ENCODE data around the gene ADAMTS7.
"Not testable (repeated sequence)": the region's sequence is repeated elsewhere in the genome, so short reads cannot be mapped to it uniquely, and the experiment has no call there.

The ADAMTS7 gene

DNA sequence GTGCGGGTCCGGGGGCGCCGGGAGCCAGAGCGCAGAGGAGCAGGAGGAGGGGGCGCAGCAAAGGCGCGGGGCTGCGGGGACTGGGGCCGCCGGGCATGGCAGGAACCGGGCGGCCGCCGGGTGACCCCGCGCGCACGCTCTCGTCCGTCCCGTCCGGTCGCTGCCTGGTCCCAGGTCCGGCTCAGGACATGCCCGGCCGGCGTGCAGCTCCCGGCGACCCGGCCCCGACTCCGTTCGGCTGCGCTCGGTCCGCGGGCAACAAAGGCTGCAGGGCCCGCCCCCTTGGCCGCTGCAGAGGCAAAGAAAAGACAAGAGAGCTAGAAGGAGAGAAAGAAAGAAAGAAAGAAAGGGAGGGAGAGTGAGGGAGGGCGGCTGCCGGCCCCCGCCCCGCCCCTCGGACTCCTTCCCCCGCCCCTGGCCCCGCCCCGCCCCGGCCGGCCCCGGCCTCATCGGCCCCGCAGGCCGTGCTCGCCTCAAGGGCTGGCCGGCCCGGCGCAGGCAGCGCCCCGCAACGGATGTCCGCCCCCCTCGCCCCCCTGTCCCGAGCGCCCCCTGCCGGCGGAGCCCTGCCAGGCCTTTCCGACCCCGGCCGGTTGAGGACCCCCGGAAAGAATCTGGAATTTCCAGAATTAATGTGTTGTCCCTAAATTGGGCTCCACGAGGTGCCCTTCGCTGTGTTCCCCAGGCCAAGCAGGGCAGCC, at the start of gene ADAMTS7:
Gene ADAMTS7 (minus strand): TSS at position 341 of the 701 bp plus-strand sequence. CDS start 244 bp downstream, at position 97.
- DNase-seq = no peak

- peak; percentile 8 for DNase-seq
Measured at GRCh38 chr15:78859971-78860719, 48.9 kb upstream of the ADAMTS7 start.

GRCh38 chr15:78855746-78856145, 44.5 kb upstream of the ADAMTS7 start:
- DNase-seq = no peak

DNA sequence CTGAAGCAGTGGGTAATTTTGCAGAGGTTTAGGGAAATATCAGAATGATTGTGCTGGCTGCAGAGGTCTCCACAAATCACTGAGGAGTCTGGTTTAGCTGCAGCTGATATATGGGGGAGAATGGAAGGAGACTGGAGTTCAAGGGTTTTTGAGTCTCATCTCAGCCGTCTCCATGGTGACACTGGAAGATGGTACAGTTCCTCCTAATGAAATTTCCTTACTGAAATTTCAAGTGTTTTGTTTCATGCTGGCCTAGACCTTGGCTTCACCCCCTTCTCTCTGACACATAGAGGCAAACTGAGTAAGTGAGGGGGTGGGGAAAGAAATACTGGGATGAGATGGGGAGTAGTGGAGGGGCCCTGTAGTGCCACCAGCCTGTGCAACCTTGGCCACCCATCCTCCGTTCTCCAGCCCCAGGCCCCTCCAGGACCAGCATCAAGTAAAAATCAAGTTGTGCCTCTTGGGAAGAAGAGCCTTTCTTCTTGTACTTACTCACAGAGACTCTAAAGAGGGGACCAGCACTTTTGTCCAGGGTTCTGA, 43.6 kb upstream of the ADAMTS7 start:
- DNase-seq = no peak

GRCh38 chr15:78853500-78853899, 42.2 kb upstream of the ADAMTS7 start:
- DNase-seq = no peak

DNA sequence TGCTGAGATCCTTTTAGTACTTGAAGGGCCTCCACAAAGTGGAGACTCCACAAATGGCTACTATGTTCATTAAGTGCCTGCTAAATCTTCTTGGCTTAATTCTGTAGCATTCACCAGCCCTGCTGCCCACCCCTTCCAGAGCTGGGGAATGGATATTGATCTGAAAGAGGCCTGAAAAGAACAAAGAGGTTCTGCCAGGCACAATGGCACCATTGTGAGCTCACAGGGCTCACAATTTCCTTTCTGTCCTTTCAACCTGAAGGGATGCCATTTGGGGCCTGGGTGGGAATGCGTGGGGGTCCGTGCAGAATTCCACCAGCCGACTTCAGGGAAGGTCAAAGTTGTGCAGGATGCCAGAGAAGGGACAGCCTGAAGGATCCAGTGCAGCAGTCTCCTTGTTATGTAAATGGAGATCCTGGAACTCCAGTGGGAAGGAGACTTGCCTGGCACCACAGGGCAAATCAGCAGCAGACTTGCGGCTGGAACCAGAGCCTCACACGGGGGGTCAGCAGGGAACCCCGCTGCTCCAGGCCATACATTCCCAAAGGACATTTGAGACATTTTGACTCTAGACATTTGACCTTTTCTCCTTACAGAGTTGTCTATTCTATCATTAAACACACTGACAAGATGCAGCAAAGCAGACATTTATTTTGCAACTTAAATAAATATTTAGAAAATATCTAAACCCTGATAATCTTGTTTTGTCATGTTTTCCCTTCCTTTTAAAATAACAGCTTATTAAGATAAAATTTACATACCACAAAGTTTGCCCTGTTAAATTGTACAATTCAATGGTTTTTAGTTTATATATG, 39.9 kb upstream of the ADAMTS7 start:
- no peak for DNase-seq

DNA sequence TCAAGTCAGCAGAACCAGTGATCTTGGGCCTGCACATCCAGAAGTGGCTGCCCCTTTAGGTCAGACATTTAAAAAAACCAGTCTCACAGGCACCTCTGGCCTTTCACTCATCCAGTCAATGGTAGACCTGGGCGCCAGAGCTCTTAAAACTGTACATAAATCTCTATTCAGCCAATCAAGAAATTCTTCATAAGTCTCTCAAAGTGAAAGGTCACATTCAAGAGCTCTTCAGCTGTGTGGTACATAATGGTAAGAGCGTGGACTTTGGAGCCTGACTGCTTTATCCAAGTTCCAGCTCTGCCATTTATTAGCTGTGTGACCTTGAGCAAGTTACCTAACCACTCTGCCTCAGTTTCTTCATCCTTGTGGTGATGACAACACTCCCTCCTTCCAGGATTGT, 39.1 kb upstream of the ADAMTS7 start:
- no peak for DNase-seq

DNA sequence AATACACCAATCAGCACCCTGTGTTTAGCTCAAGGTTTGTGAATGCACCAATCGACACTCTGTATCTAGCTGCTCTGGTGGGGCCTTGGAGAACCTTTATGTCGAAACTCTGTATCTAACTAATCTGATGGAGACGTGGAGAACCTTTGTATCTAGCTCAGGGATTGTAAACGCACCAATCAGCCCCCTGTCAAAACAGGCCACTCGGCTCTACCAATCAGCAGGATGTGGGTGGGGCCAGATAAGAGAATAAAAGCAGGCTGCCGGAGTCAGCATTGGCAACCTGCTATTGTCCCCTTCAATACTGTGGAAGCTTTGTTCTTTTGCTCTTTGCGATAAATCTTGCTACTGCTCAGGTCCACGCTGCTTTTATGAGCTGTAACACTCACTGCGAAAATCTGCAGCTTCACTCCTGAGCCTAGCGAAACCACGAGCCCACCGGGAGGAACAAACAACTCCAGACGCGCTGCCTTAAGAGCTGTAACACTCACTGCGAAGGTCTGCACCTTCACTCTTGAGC, 36.2 kb upstream of the ADAMTS7 start:
- not testable (repeated sequence) for DNase-seq

GRCh38 chr15:78846906-78847305, 35.6 kb upstream of the ADAMTS7 start:
- DNase-seq = not testable (repeated sequence)

DNA sequence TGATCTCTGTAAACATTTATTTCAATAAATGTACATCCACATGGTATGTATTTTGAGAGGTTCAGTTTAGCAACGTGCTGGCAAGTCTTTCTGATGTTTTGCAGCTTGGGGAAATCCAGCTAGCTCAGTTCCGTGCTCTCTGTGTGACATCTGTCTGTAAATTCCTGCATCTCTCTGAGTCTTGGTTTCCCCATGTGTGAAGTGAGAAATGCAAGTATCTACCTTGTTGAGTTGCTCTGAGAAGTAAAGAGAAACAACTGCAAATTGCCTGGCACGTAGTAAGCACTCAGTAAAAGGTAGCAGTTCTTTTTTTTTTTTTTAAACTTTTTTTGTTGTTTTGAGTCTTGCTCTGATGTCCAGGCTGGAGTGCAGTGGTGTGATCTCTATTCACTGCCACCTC, 31.3 kb upstream of the ADAMTS7 start:
- no peak for DNase-seq

DNA sequence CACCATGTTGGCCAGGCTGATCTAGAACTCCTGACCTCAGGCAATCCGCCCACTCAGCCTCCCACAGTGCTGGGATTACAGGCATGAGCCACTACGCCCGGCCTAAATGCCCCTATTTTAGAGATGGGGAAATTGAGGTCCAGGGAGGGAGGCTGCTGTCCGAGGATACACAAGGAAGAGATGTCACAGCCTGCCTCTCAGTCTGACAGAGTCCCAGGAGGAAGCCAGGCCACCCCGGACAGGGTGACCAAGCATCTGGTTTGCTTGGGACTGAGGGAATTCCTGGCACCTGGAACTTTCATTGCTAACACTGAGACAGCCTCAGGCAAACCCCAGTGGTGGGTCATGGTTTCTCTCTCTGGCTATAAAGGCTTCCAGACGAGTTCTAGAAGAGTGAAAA, 30.6 kb upstream of the ADAMTS7 start:
- no peak for DNase-seq

DNA sequence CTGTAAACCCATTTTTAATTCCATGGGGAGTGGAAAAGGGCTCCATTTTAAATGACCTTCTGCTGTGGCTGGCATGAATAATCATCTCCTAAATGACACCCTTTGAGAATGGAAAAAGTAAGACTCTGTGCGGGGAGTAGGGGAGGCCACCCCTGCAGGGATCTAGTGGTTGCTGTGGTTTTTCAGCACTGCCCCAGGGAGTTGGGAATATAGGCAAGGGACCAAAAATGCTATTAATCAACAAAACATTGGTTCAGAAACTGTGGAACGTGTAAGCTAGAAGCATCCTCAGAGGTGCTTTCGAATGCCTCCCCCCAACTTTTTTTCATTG, 30.1 kb upstream of the ADAMTS7 start:
- no peak for DNase-seq

DNA sequence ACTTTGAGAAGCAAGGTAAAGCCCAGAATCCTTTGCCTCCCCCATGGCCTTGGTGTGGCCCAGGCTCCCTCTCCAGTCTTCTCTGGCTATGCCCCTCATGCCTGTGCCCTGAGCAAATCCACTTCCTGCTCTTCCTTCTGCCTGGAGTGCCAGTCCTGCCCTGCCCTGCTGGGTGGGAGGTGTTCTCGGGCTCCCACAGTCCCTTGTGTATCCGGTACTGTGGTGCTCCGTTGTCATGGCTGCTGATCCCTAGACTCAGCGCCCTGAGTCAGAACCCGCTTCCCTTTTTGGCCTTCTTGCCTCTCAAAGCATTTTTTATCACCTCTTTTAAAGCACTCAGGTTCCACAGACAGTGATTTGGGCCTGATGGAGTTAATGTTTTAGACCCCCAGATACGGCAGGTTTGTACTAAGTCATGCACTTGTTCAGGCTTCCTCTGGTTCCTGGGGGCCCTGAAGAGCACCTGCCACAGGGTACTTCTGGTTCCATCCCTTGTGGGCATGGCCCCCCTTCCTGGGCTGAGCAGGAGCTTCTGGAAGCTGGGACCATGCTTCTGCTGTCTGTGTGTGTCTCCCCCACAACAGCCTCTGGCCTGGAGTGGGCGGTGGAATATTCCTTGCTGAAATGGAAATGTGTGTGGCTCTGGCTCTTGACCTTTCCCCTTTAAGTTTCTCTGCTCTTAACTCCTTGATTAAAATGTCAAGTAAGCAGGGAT, 29.6 kb upstream of the ADAMTS7 start:
- no peak for DNase-seq

DNA sequence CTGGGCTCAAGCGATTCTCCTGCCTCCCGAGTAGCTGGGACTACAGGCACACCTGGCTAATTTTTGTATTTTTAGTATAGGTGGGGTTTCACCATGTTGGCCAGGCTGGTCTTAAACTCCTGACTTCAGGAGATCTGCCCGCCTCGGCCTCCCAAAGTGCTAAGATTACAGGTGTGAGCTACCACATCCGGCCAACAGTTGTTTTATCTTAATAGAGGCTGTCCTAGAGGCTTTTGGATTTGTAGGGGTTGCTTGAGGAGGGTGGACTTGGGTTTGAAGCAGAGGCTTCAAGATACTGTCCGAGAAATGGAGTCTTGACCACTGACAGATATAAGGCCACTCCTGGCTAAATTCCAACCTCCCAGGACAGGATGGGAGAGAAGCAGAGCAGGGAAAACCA, 27.9 kb upstream of the ADAMTS7 start:
- not testable (repeated sequence) for DNase-seq

GRCh38 chr15:78838489-78838888, 27.2 kb upstream of the ADAMTS7 start:
- DNase-seq = no peak

DNA sequence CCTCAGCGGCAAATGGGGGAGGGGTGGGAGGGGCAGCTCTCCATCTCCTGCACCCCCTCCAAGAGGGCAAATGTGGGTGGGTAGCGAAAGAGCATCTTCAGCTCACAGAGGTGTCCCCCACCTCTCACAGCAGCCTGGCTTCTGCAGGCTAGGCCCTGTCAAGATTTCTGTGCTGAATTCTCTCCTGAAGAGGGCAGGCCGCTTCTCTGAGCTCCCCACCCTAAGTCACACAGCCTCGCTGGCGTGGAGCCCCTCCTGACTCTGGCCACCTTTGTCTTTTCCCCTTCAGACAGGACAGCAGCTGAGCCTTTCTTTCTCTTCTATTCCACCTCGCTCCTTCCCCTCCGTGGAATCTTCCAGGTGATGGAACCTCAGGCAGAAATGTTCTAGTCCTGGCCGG, 26.3 kb upstream of the ADAMTS7 start:
- DNase-seq = no peak

DNA sequence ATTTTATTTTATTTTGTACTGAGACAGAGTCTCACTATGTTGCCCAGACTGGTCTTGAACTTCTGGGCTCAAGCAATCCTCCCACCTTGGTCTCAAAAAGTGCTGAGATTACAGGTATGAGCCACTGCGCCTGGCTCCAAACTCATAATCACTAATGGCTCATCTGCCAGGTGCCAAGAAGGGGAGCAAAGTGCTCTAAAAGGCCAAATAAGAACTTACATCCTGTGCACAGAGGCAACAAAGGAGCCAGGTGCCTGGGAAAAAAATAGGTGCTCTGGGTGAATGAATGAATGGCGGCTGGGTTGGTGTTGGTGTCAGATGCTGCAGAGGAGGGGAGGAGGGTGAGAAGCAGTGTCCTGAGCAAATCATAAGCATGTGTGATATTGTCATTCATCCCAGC, 25.9 kb upstream of the ADAMTS7 start:
- DNase-seq = no peak

DNA sequence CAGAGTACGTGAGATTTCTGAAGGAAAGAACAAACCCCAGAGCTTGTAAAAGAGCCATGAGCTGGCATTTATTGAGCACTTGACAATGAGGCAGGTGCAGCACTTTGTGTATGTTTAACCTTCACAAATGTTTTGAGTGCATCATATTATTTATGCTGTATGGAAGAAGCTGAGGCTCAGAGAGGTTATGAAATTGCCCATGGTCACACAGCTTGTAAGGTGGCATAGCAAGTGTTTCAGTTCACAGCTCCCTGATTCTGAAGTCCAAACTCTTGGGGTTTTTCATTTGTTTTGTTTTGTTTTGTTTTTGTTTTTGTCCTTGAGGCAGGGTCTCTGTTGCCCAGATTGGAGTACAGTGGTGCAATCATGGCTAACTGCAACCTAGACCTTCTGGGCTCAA, 25.1 kb upstream of the ADAMTS7 start:
- DNase-seq = no peak

DNA sequence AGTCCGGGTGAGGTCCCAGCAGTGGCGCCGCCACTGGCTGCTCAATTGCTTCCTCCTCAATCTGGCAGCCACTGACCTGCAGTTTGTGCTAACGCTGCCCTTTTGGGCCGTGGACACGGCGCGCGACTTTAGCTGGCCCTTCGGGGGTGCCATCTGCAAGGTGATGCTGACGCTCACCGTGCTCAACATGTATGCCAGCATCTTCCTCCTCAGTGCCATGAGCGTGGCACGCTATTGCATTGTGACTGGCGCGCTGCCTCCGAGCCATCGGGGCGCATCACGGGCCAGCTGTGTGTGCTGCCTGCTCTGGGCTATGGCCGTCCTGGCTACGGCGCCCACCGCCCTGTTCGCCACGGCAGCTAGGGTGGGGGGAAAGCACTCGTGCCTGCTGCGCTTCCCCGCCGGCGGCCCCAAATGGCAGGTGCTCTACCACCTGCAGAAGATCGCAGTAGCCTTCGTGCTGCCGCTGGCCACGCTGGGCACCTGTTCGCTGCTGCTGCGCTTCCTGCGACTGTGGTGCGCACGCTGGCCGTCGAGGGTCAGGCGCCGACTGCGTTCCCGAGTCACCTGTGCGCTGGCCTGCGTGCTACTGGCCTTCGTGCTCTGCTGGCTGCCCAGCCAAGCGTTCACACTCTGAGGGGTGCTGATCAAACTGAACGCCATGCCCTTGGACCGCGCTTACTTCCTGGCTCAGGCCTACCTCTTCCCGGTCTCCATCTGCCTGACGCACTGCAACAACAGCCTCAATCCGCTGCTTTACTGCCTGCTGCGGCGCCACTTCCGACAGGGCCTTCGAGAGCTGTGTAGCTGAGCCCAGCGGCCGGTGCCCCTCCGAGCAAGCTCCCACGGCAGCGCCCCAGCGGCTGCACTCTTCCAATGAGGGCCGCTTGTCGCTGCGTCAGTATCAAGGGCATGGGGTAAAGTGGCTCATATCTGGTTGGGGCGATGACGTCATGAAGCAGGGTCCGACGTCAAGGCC, 20.3 kb upstream of the ADAMTS7 start:
- DNase-seq = no peak

DNA sequence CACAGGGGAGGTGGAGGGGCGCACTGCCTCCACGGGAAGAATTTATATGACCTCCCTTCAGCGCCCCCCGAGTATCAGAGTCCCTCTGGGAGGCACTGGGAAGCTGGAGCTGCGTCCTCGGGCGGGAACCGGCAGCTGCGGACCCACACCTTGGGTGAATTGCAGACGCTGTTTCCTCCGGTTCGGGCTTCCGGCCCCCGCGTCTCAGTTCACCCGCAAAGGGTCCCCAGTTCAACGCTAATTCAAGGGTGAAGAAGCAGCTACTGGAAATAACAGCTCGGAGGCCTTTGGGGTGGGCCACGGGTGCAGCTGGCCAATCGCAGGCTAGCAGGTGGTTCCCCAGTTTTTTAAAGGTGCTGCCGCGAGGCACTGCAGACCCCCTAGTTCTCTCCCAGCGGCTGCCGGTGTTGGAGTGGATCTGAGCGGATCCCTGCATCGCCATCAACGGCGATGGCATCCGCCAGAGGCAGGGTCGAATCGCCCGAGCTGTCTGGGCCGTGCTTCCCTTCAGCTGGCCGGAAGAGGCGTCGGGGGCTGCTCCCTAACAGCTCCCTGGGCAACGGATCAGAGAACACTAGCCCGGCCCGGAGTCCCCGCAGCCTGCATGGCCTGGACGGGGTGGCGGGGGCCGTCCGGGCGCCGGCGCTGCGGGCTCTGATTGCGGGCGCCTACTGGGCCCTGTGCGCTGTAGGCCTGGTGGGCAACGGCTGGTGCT, 19.4 kb upstream of the ADAMTS7 start:
- DNase-seq = no peak

GRCh38 chr15:78828920-78829319, 17.7 kb upstream of the ADAMTS7 start:
- no peak for DNase-seq

Measured in DMS153 (cell line).